ENCODE results near the gene EPS15.
A peak's percentile ranks its signal among the peaks of the same experiment; 100 is the strongest.

Gene EPS15

GRCh38 chr1:51317798-51318197 is 201.3 kb downstream of the EPS15 start:
- no peak for FAIRE-seq

DNA sequence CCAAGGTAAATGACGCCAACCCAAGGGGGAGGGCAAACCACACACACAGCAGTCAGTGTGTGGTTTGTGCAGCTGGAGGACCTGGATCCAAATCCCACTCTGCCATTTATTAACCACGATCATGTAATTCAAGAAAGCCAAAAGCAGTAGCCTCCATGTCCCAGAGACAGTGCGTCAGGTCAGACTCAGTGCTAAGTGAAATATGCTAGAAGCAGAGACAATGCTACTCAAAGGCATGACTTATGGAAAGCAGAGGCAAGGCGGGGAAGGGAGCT is 202.3 kb downstream of the EPS15 start:
- DNase-seq (ENCODE audit: low spot score) (no peak), FAIRE-seq (no peak)

More at GRCh38 chr1:51317798-51318197, 201.3 kb downstream of the EPS15 start:
- no peak for DNase-seq (ENCODE audit: low spot score)

DNA sequence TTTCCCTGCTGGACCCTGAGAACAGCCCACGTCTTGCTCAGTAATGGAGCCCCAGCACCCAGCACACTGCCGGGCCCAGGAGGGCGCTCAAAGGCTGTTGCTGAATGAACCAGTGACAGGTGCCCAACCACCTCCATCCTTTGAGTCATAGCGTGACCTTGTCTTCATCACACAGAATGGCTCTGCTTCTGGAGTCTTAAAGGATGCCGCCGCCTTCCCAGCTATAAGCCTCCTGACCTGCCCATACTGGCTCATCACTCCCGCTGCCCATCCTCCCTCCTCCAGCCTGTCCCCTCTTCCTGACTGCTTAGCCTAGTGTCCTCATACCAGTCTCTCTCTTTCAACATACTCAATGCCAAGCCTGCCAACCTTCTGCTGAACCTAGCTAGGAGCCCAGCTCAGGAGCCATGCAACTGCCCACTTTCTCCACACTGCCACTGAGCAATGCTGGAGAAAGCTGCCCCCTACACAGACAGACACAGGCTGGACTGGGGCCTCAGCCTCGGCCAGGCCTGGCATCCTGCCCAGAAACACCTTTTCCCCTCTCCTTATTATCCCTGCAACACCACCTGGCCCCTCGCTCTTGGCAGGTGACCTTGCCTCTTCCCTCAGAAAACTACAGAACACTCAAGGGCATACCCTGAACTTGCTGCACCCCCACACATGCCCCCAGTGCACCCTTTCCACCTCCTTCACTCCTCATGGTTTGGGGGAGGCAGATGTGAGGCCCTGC is 202.8 kb downstream of the EPS15 start:
- FAIRE-seq: no peak

DNA sequence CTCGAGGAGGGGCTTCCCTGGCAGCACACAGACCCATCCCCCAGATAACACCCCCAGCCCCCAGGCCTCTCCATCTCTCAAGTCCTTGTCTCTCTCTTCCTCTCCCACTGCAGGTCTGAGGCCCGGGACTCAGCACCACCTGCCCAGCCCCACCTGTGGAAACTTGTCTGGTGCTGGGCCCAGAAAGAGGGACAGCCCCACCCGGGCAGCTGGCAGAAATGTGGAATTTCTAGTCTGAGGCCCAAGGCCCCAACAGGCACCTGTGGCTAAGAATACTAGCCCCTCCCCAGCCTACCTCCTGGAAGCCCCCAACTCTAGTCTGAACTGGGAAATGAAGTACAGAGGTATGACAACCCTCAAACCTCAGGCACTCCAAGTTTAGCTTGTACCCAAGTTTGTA is 204.1 kb downstream of the EPS15 start:
- DNase-seq (ENCODE audit: low spot score): no peak
- no peak for FAIRE-seq

More for the DNA sequence above, 202.8 kb downstream of the EPS15 start:
- DNase-seq (ENCODE audit: low spot score): no peak

GRCh38 chr1:51313961-51314777 is 204.9 kb downstream of the EPS15 start:
- DNase-seq (ENCODE audit: low spot score) (peak; percentile 57), FAIRE-seq (no peak)

GRCh38 chr1:51313268-51313852 is 205.7 kb downstream of the EPS15 start:
- FAIRE-seq: no peak
- DNase-seq (ENCODE audit: low spot score): no peak

DNA sequence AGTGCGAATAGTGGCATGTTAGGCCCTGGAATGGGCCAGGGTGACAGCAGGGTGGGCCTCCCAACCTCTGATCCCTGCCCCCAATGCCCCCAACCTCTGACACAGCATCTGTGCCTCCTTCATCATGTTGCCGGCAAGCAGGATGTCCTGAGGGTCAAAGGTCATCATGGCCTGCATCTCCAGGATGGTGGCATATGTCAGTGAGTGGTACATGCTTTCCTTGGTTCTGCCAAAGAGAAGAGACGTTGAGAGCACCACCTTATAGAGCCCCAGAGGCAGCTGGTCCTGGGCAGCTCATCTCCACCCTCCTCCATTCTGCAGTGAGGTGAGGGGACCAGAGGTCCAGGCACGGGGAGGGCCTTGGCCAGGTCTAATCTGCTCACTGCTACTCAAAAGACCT is 206.3 kb downstream of the EPS15 start:
- no peak for FAIRE-seq
- no peak for DNase-seq (ENCODE audit: low spot score)

- FAIRE-seq (no peak), DNase-seq (ENCODE audit: low spot score) (no peak)
Measured at GRCh38 chr1:51311826-51312225, 207.2 kb downstream of the EPS15 start.

GRCh38 chr1:51310871-51311613 is 208.0 kb downstream of the EPS15 start:
- DNase-seq (ENCODE audit: low spot score) (no peak), FAIRE-seq (no peak)

DNA sequence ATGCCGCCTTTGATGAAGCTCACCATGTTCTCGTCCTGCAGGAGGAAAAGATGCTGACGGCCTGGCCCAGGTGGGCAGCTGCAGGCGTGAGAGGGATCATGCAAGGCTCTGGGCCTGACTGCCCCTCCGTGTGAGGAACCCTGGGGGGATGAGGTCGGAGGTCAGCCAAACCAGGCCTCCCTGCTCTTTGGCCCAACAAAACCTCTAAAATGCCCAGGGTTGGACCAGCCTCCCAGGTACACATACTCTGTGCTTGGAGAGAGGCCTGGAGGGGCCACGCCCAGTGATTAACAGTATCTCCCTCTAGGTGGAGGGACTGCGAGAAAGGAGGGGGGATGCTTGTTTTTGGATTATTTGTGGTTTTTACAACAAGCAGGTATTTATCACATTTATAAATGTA is 209.8 kb downstream of the EPS15 start:
- no peak for FAIRE-seq
- DNase-seq (ENCODE audit: low spot score): no peak

DNA sequence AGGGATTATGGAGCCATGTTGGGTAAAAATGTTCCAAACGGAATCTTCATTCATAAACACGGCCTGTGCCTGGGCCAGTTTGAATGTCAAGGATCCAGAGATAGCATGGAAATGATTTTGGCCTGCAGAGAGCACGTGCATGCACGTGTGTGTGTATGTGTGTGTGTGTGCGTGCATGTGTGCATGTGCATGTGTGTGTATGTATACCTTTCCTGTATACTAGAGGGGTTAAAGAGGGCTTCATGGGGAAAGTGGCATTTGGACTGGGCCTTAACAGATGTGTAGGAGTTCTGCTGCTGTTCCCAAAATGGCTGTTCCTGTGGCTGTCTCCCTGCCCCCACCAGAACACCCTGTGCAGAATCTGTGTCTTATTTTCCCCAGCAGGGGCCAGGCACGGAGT is 210.4 kb downstream of the EPS15 start:
- FAIRE-seq (no peak), DNase-seq (ENCODE audit: low spot score) (no peak)

- DNase-seq (ENCODE audit: low spot score) (no peak), FAIRE-seq (no peak)
Measured at GRCh38 chr1:51306950-51307349, 212.1 kb downstream of the EPS15 start.

DNA sequence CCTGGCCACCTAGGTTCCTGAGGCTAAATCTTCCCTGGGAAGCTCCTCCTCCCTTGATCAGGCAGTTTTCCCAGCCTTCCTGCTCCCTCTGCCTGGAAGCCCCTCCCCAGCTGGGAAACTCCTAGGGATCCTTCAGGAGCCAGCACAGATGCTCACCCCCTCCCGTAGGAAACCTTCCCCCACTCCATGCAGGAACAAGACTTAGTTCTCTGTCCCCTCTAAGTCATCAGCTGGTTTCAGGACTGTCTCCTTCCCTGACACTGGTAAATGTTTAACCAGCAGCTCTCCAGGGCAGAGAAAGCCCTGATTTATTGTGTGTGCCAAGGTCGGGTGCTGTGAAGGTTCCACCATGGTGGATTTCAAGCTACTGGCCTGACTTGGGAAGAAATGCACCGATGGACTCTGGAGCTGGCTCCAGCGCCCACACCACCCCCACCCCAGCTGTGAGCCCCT is 213.7 kb downstream of the EPS15 start:
- no peak for DNase-seq (ENCODE audit: low spot score)
- no peak for FAIRE-seq

- no peak for FAIRE-seq
- no peak for DNase-seq (ENCODE audit: low spot score)
Measured at GRCh38 chr1:51304360-51304759, 214.7 kb downstream of the EPS15 start.

All from urothelium cell line (cell line).